ENCODE results near the gene SLC35F3.

Gene SLC35F3

GRCh38 chr1:234270093-234270492 is 365.6 kb downstream of the SLC35F3 start:
- CTCF ChIA-PET = no interaction called here

GRCh38 chr1:234270581-234271242 is 366.2 kb downstream of the SLC35F3 start:
- no peak for DNase-seq (ENCODE audit: low read depth, low spot score)
- no peak overlapping the region for H3K4me3 ChIP-seq (ENCODE audit: low read depth, low read length)
- CTCF ChIA-PET = no interaction called here
- POLR2A ChIA-PET = no interaction called here
- TF ChIP-seq, protein P1, sequence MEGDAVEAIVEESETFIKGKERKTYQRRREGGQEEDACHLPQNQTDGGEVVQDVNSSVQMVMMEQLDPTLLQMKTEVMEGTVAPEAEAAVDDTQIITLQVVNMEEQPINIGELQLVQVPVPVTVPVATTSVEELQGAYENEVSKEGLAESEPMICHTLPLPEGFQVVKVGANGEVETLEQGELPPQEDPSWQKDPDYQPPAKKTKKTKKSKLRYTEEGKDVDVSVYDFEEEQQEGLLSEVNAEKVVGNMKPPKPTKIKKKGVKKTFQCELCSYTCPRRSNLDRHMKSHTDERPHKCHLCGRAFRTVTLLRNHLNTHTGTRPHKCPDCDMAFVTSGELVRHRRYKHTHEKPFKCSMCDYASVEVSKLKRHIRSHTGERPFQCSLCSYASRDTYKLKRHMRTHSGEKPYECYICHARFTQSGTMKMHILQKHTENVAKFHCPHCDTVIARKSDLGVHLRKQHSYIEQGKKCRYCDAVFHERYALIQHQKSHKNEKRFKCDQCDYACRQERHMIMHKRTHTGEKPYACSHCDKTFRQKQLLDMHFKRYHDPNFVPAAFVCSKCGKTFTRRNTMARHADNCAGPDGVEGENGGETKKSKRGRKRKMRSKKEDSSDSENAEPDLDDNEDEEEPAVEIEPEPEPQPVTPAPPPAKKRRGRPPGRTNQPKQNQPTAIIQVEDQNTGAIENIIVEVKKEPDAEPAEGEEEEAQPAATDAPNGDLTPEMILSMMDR (IDR thresholded peaks at IDR 0.05; ENCODE audit: insufficient read depth, low read length, missing control alignments) = no peak

More at GRCh38 chr1:234270093-234270492, 365.6 kb downstream of the SLC35F3 start:
- POLR2A ChIA-PET = no interaction called here
- TF ChIP-seq, protein P1 (IDR thresholded peaks at IDR 0.05; ENCODE audit: insufficient read depth, low read length, missing control alignments) = no peak
- no peak for DNase-seq (ENCODE audit: low read depth, low spot score)
- no peak overlapping the region for H3K4me3 ChIP-seq (ENCODE audit: low read depth, low read length)

DNA sequence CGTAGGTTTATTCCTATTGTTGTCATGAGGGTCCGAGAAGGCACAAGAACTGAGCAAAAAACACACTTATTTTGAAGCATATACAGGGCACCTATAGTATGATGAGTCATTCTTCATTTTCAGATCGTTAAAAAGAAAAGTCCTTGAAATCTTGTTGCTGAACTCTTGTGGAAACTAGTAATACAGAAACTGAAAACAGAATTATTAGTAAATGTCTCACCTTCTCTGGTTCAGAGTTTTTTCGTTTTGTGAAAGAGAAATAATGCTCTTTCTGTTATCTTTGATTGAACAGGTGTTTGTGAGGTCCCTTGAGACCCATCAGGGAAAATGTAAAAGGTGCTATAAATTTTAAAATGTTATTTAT is 366.7 kb downstream of the SLC35F3 start:
- H3K4me3 ChIP-seq (ENCODE audit: low read depth, low read length) = no peak overlapping the region
- DNase-seq (ENCODE audit: low read depth, low spot score) = no peak
- CTCF ChIA-PET = no interaction called here
- TF ChIP-seq, protein P1 (IDR thresholded peaks at IDR 0.05; ENCODE audit: insufficient read depth, low read length, missing control alignments) = no peak
- POLR2A ChIA-PET = no interaction called here

- TF ChIP-seq, protein P1 (IDR thresholded peaks at IDR 0.05; ENCODE audit: insufficient read depth, low read length, missing control alignments) = no peak
- POLR2A ChIA-PET = no interaction called here
- DNase-seq (ENCODE audit: low read depth, low spot score) = no peak
- H3K4me3 ChIP-seq (ENCODE audit: low read depth, low read length) = no peak overlapping the region
- CTCF ChIA-PET = no interaction called here
Measured at GRCh38 chr1:234272656-234273312, 368.3 kb downstream of the SLC35F3 start.

DNA sequence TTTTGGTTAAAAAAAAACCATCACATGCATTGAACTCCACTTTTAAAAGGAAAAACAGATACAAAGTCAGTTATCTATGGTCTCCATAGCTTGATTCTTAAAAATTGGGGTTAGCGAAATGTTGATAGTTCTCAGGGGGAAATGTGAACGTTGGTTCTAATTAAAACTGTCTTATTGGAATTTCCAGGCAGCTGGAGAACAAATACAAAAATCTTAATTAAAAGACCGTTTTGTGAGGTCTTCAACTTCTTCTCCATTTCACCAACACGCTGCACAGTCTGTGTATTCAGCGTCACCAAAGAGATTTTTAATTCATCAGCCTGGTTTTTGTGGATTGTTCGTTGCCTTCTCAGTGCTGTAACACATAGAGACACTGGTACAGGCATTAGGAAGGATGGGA is 369.5 kb downstream of the SLC35F3 start:
- TF ChIP-seq, protein P1 (IDR thresholded peaks at IDR 0.05; ENCODE audit: insufficient read depth, low read length, missing control alignments) = no peak
- DNase-seq (ENCODE audit: low read depth, low spot score) = no peak
- no peak overlapping the region for H3K4me3 ChIP-seq (ENCODE audit: low read depth, low read length)
- ChIA-PET POLR2A (no interaction called here), CTCF (no interaction called here)

- ChIA-PET POLR2A (no interaction called here), CTCF (interaction anchor here (1.2 to 1.7 kb wide), 2 partner anchors 14 to 162 kb away, joined by 3 to 6 read pairs; no protein-coding TSS in a partner anchor)
- DNase-seq (ENCODE audit: low read depth, low spot score) = no peak
Measured at GRCh38 chr1:234276151-234276788, 371.8 kb downstream of the SLC35F3 start.

More at GRCh38 chr1:234276151-234276788, 371.8 kb downstream of the SLC35F3 start:
- TF ChIP-seq, protein P1 (IDR thresholded peaks at IDR 0.05; ENCODE audit: insufficient read depth, low read length, missing control alignments) = no peak
- no peak overlapping the region for H3K4me3 ChIP-seq (ENCODE audit: low read depth, low read length)
